Panc1 (cell line): Measurements from ENCODE around the gene GGT5. TPM values are rescaled to one million over a fixed set of nuclear protein-coding genes. Genes with fewer than 3 reads are reported as not detected.
"Not testable (repeated sequence)": the region's sequence is repeated elsewhere in the genome, so short reads cannot be mapped to it uniquely, and the experiment has no call there.

Experiments used
- ATAC-seq: fragments of 200-7000 bp; cut with Tn5 transposase; 2 replicates; pipeline ENCODE4 v1.9.1; 2020; ENCODE audit warnings: mild to moderate bottlenecking, moderate library complexity
- BruUV-seq: library from RNA; stranded (reverse); fragments of 400-500 nt; replicated peaks from 2 replicates; lab custom pipeline; 2021; lab: Mats Ljungman, UMichigan
- CTCF ChIA-PET: fragments of 300-600 bp; sonication (Branson Sonifier 250); formaldehyde crosslinking; loops from one replicate; lab custom pipeline; 2022; ENCODE audit warnings: antibody characterized with exemption; lab: Charles Lee
- POLR2A ChIA-PET: fragments of 300-600 bp; sonication (Branson Sonifier 250); formaldehyde crosslinking; loops from one replicate; lab custom pipeline; 2022; ENCODE audit warnings: antibody characterized with exemption; lab: Charles Lee
- DNase-seq: peaks from one replicate; pipeline ENCODE4 v3.0.0-alpha.2; 2010; ENCODE audit warnings: low read depth, low spot score
- H3K27ac ChIP-seq: 2 replicates; pipeline ENCODE4 v1.5.1; 2011; ENCODE audit warnings: mild to moderate bottlenecking, low read length, inconsistent platforms
- H3K27me3 ChIP-seq: fragments of 200-500 bp; sonication (Bioruptor generic); 2 replicates; pipeline ENCODE4 v1.6.0; 2014; ENCODE audit warnings: low read length, inconsistent platforms; ENCODE audit not compliant: control insufficient read depth, insufficient read depth
- H3K36me3 ChIP-seq: fragments of 200-500 bp; sonication (Bioruptor generic); 2 replicates; pipeline ENCODE4 v1.5.1; 2014; ENCODE audit warnings: inconsistent platforms, mild to moderate bottlenecking, low read length, moderate library complexity; ENCODE audit not compliant: control insufficient read depth, insufficient read depth
- H3K4me1 ChIP-seq: 2 replicates; pipeline ENCODE4 v1.5.1; 2011; ENCODE audit warnings: inconsistent platforms, mild to moderate bottlenecking, low read length, moderate library complexity; ENCODE audit not compliant: control insufficient read depth, insufficient read depth
- H3K4me3 ChIP-seq, 2 experiments: 2 replicates each; pipeline ENCODE4 v1.5.1; 2011 to 2012; ENCODE audit warnings: low read depth in 2 of 2, low read length in 2 of 2, mild to moderate bottlenecking in 2 of 2, inconsistent platforms in 1 of 2, moderate library complexity in 1 of 2
- H3K9me3 ChIP-seq: fragments of 200-500 bp; sonication (Bioruptor generic); 2 replicates; pipeline ENCODE4 v1.5.1; 2014; ENCODE audit warnings: low read depth, mild to moderate bottlenecking, inconsistent platforms, low read length, moderate library complexity; ENCODE audit not compliant: control insufficient read depth, insufficient read depth
- POLR2AphosphoS5 ChIP-seq: IDR thresholded peaks from 2 replicates; pipeline ENCODE4 v1.6.1; 2012; ENCODE audit warnings: mild to moderate bottlenecking, low read depth, low read length, moderate library complexity
- SIN3A ChIP-seq: IDR thresholded peaks from 2 replicates; pipeline ENCODE4 v1.6.1; 2012; ENCODE audit warnings: low read depth, mild to moderate bottlenecking, low read length, moderate library complexity, borderline replicate concordance; ENCODE audit not compliant: insufficient read depth
- TCF7L2 ChIP-seq: IDR thresholded peaks from 2 replicates; pipeline ENCODE4 v1.6.1; 2011; ENCODE audit warnings: mild to moderate bottlenecking, low read depth, low read length, inconsistent platforms
- in situ Hi-C: cut with HindIII; loops from 2 replicates; pipeline ENCODE4 v1.10.0; 2016; ENCODE audit warnings: low sequenced_read_pairs, low pct_unique_long_range_greater_than_20kb
- intact Hi-C: fragments of 100-400 bp; cut with micrococcal nuclease; formaldehyde crosslinking; loops from one replicate; pipeline ENCODE4 v1.10.0; 2022; ENCODE audit not compliant: unreplicated experiment
- total RNA-seq: library from RNA; stranded (reverse); gene quantifications from one replicate; pipeline ENCODE4 v1.2.1, GENCODE V29; 2021; ENCODE audit not compliant: unreplicated experiment
- TF ChIP-seq, protein P1 (sequence below): fragments of 450-650 bp; IDR thresholded peaks from 2 replicates; pipeline ENCODE4 v1.5.1; 2017; ENCODE audit warnings: mild to moderate bottlenecking
- TF ChIP-seq, protein P2 (sequence below), 2 experiments: IDR thresholded peaks; 2 replicates each; pipeline ENCODE4 v1.6.1; 2011 to 2012; ENCODE audit warnings: low read depth in 2 of 2, control low read depth in 1 of 2, low read length in 1 of 2, mild to moderate bottlenecking in 1 of 2, moderate library complexity in 1 of 2; ENCODE audit not compliant: insufficient read depth in 1 of 2

GGT5 gene
- total RNA-seq, 1 experiment from 2014 or later = 3.6 TPM

DNA sequence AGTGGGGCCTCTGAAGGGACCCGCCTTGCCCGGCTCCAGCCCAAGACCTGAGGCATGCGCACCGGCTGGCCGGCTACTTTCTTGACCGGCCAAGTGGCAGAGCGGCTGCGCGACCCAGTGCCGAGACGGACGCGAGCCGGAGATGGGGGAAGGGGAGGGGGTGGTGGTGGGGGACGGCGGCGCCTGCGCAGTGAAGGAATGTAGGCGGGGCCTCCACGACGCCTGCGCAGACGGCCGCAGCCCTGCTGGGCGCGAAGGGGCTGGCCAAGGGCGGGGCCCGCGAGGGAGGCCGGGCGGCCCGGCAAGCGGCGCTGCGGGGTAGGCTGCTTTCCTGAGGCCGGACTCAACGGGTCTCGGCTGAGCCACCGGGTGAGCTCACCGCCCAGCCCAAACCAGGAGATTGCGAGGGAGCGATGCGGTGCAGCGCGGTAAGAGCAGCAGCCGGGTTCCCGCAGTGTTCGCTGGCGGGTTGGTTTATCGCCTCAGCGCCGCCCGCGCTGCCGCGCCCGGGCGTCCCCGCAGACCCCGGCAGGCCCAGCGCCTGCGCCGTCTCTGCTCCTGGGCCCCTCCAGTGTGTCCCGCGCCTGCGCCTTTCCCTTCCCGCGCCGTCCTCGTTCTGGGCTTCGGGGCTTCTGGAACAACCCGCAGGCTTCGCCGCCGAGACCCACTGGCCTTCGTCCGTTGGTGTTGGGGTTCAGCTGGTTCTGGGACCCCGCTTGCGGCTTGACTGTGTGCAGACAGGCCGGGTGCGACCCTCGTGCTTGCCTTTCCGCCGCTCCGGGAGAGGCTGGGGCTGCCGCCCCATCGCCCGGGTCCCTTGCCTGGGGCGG, 25.9 kb upstream of the GGT5 start, which contains the start of gene SPECC1L:
Gene SPECC1L, plus strand, starts transcription at position 276 of the 830 bp plus-strand sequence. CDS start 31,401 bp downstream, outside the sequence.
- Histone ChIP-seq H3K4me1 (no peaks in the 10 kb centered on the region; the same call in 1 of the 2 replicates), H3K27ac (peak within 1 kb of the TSS; percentile 91), H3K27me3 (no peaks in the 10 kb centered on the region), H3K4me3 (peak within 1 kb of the TSS; percentile 74 to 85), H3K9me3 (no peaks in the 10 kb centered on the region), H3K36me3 (no peaks in the 10 kb centered on the region; the same call in 1 of the 2 replicates)
- DNase-seq (peak; percentile 52), ATAC-seq (peak; percentile 98)
- ChIA-PET POLR2A (no interaction called here), CTCF (no interaction called here)
- TF ChIP-seq SIN3A (peak; percentile 52; the same call in 1 of the 2 replicates), TCF7L2 (no peak), POLR2AphosphoS5 (peak; percentile 90)
- intact Hi-C loops (no loop called here), in situ Hi-C loops (no loop called here)
- BruUV-seq = no TSS peak

DNA sequence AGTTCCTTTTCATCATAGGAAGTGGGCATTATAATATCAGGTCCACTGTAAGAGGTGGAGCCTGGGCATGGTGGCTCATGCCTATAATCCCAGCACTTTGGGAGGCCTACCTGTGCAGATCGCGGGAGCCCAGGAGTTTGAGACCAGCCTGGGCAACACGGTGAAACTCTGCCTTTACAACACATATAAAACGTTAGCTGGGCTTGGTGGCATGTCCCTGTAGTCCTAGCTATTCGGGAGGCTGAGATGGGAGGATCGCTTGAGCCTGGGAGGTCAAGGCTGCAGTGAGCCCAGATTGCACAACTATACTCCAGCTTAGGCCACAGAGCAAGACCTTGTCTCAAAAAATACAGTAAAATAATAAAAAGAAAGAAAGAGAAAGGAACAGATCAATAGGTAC, 21.6 kb upstream of the GGT5 start:
- CTCF ChIA-PET, POLR2A ChIA-PET, H3K4me3 ChIP-seq, ATAC-seq, H3K9me3 ChIP-seq, in situ Hi-C loops, intact Hi-C loops, H3K27ac ChIP-seq, H3K4me1 ChIP-seq, H3K36me3 ChIP-seq, H3K27me3 ChIP-seq, BruUV-seq, DNase-seq: not testable (repeated sequence)

DNA sequence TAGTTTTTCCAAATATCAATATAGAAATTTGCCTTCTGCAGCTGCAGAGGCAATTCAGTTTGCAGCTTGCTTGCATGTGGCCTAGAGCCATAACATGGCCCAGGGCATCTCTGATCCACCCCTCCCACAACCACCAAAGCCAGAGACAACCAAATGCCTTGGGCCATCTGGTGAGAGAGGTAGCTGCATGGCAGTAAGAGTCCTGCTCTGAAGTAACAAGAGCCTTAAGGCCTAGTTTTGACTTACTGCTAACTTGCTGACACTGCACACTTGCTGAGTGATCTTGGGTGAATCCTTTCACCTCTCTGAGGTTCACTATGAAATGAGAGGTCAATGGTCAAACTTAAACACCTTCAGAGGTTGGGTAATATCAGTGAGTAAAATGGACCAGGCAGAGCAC, 20.9 kb upstream of the GGT5 start:
- no peaks in the 10 kb centered on the region for H3K4me1 ChIP-seq
- ChIA-PET POLR2A (interaction anchor here (0.6 kb wide), 2 partner anchors 92 to 217 kb away, joined by 5 read pairs; no protein-coding TSS in a partner anchor), CTCF (no interaction called here)
- no peaks in the 10 kb centered on the region for H3K36me3 ChIP-seq
- no peak for ATAC-seq
- H3K9me3 ChIP-seq = no peaks in the 10 kb centered on the region
- H3K27me3 ChIP-seq = no peaks in the 10 kb centered on the region
- in situ Hi-C loops = no loop called here
- DNase-seq = no peak
- no peak for TF ChIP-seq SIN3A
- TF ChIP-seq POLR2AphosphoS5 = no peak
- no peak for TF ChIP-seq TCF7L2
- TF ChIP-seq, protein P1, sequence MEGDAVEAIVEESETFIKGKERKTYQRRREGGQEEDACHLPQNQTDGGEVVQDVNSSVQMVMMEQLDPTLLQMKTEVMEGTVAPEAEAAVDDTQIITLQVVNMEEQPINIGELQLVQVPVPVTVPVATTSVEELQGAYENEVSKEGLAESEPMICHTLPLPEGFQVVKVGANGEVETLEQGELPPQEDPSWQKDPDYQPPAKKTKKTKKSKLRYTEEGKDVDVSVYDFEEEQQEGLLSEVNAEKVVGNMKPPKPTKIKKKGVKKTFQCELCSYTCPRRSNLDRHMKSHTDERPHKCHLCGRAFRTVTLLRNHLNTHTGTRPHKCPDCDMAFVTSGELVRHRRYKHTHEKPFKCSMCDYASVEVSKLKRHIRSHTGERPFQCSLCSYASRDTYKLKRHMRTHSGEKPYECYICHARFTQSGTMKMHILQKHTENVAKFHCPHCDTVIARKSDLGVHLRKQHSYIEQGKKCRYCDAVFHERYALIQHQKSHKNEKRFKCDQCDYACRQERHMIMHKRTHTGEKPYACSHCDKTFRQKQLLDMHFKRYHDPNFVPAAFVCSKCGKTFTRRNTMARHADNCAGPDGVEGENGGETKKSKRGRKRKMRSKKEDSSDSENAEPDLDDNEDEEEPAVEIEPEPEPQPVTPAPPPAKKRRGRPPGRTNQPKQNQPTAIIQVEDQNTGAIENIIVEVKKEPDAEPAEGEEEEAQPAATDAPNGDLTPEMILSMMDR = no peak
- TF ChIP-seq, protein P2, sequence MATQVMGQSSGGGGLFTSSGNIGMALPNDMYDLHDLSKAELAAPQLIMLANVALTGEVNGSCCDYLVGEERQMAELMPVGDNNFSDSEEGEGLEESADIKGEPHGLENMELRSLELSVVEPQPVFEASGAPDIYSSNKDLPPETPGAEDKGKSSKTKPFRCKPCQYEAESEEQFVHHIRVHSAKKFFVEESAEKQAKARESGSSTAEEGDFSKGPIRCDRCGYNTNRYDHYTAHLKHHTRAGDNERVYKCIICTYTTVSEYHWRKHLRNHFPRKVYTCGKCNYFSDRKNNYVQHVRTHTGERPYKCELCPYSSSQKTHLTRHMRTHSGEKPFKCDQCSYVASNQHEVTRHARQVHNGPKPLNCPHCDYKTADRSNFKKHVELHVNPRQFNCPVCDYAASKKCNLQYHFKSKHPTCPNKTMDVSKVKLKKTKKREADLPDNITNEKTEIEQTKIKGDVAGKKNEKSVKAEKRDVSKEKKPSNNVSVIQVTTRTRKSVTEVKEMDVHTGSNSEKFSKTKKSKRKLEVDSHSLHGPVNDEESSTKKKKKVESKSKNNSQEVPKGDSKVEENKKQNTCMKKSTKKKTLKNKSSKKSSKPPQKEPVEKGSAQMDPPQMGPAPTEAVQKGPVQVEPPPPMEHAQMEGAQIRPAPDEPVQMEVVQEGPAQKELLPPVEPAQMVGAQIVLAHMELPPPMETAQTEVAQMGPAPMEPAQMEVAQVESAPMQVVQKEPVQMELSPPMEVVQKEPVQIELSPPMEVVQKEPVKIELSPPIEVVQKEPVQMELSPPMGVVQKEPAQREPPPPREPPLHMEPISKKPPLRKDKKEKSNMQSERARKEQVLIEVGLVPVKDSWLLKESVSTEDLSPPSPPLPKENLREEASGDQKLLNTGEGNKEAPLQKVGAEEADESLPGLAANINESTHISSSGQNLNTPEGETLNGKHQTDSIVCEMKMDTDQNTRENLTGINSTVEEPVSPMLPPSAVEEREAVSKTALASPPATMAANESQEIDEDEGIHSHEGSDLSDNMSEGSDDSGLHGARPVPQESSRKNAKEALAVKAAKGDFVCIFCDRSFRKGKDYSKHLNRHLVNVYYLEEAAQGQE (IDR thresholded peaks at IDR 0.05; ENCODE audit: insufficient read depth in 1 of 2, low read depth in 2 of 2, low read length in 1 of 2) = no peak
- no TSS peak for BruUV-seq
- no peak overlapping the region for H3K27ac ChIP-seq
- intact Hi-C loops = no loop called here
- H3K4me3 ChIP-seq = no peak overlapping the region

DNA sequence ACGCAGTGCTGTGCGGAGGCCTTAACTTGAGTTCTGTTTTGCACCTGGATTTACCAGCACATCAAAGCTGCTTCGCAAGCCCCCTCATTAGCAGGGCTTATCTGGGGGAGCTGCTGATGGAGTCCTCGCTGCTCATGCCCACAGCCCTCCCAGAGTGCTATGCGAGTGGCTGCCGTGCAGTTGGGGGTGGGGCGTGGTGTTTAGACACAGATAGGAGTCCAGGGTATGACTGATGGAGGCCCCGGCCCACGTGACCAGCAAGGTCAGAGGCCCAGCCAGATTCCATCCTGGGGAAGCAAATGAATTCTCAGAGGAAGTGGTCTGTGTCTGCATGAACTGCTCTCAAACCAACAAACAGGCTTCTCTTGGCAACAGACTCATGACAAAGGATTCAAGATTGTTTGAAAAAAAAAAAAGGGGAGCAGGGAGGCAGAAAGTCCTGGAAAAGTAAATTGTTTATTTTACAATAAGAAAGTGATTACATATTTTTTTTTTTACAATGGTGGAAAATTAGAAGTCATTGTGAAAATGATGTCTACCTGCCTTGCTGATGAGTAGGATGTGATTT, 19.5 kb upstream of the GGT5 start:
- in situ Hi-C loops, BruUV-seq: not testable (repeated sequence)

More for the DNA sequence above, 19.5 kb upstream of the GGT5 start:
- CTCF ChIA-PET, ATAC-seq, H3K27me3 ChIP-seq, H3K36me3 ChIP-seq, H3K4me3 ChIP-seq, H3K27ac ChIP-seq, POLR2A ChIA-PET, DNase-seq, H3K9me3 ChIP-seq, intact Hi-C loops, H3K4me1 ChIP-seq: not testable (repeated sequence)
